Measurements from ENCODE around the gene NUP54. TPM values are rescaled to one million over a fixed set of nuclear protein-coding genes. Genes with fewer than 3 reads are reported as not detected.

Gene NUP54
- total and polyA plus RNA-seq, 9 of the 15 experiments (the other 6 are each of a cell fraction or from before 2014, with no cell fraction given): 29.6 to 115 (median 67.7) TPM

- TF ChIP-seq CHD7 (IDR thresholded peaks at IDR 0.05; ENCODE audit: low read depth, low read length) (no peak), TEAD2 (tag; IDR thresholded peaks at IDR 0.05) (no peak), MXD1 (CRISPR knock-in tag; IDR thresholded peaks at IDR 0.05; ENCODE audit: borderline replicate concordance, poor library complexity, severe bottlenecking) (peak; percentile 62), STAT5B (CRISPR knock-in tag; IDR thresholded peaks at IDR 0.05) (no peak), EZH2 (IDR thresholded peaks at IDR 0.05; ENCODE audit: borderline replicate concordance, low read depth, low read length) (no peak), ZNF232 (CRISPR knock-in tag; IDR thresholded peaks at IDR 0.05) (peak; percentile 87; the same call in 1 of the 2 replicates), GABPB2 (CRISPR knock-in tag; conservative IDR thresholded peaks at IDR 0.05) (no peak), LEF1 (IDR thresholded peaks at IDR 0.05) (no peak), TAF1 (IDR thresholded peaks at IDR 0.05; ENCODE audit: control insufficient read depth, extremely low read depth, insufficient read depth, low read length, severe bottlenecking) (peak; percentile 99), E2F8 (IDR thresholded peaks at IDR 0.05; ENCODE audit: low read depth, partially characterized antibody) (peak; percentile 79), MXI1 (IDR thresholded peaks at IDR 0.05; ENCODE audit: low read depth, low read length) (peak; percentile 98), HMG20A (CRISPR knock-in tag; conservative IDR thresholded peaks at IDR 0.05) (no peak), ZNF282 (CRISPR knock-in tag; IDR thresholded peaks at IDR 0.05) (no peak)
These were observed at the start of gene NUP54 (continued) for GRCh38 chr4:76148142-76148865.

Data from K562 (cell line).